HepG2 (cell line): ENCODE data around the gene VPS54. TPM values are rescaled to one million over a fixed set of nuclear protein-coding genes. Genes with fewer than 3 reads are reported as not detected.

Experiments used
- ATF1 ChIP-seq: IDR thresholded peaks from 2 replicates; pipeline ENCODE4 v1.6.1; 2016; ENCODE audit warnings: mild to moderate bottlenecking, control low read depth
- BATF2 ChIP-seq: sonication (generic); formaldehyde crosslinking; IDR thresholded peaks from 2 replicates; pipeline ENCODE4 v1.8.0; 2022; ENCODE audit warnings: mild to moderate bottlenecking, missing genetic modification reagents, moderate library complexity
- BRD4 ChIP-seq: sonication (generic); formaldehyde crosslinking; IDR thresholded peaks from 2 replicates; pipeline ENCODE4 v1.4.0; 2020; ENCODE audit warnings: missing genetic modification reagents
- EHMT2 ChIP-seq: fragments of 200-600 bp; sonication (generic); IDR thresholded peaks from 2 replicates; pipeline ENCODE4 v1.7.0; 2017; ENCODE audit warnings: antibody characterized with exemption, low read depth, low read length, borderline replicate concordance
- FOXC1 ChIP-seq: sonication (generic); formaldehyde crosslinking; IDR thresholded peaks from 2 replicates; pipeline ENCODE4 v1.8.0; 2022; ENCODE audit warnings: mild to moderate bottlenecking, missing genetic modification reagents, borderline replicate concordance
- GFI1 ChIP-seq: sonication (generic); formaldehyde crosslinking; IDR thresholded peaks from 2 replicates; pipeline ENCODE4 v1.5.0; 2020; ENCODE audit warnings: missing genetic modification reagents, mild to moderate bottlenecking, borderline replicate concordance
- IKZF4 ChIP-seq: sonication (generic); formaldehyde crosslinking; IDR thresholded peaks from 2 replicates; pipeline ENCODE4 v1.5.1; 2020; ENCODE audit warnings: borderline replicate concordance, mild to moderate bottlenecking, low read depth, missing genetic modification reagents; ENCODE audit errors: not compliant biosample characterization
- KMT2B ChIP-seq: IDR thresholded peaks from 2 replicates; pipeline ENCODE4 v1.6.1; 2016; ENCODE audit warnings: missing genetic modification reagents, missing compliant biosample characterization
- MED1 ChIP-seq: sonication (generic); formaldehyde crosslinking; IDR thresholded peaks from 2 replicates; pipeline ENCODE4 v1.4.0; 2020; ENCODE audit warnings: missing genetic modification reagents
- MIER2 ChIP-seq: IDR thresholded peaks from 2 replicates; pipeline ENCODE4 v1.6.1; 2016; ENCODE audit warnings: missing biosample characterization, missing genetic modification reagents
- REPIN1 ChIP-seq: sonication (generic); formaldehyde crosslinking; IDR thresholded peaks from 2 replicates; pipeline ENCODE4 v1.8.0; 2022; ENCODE audit warnings: missing genetic modification reagents, low read depth, mild to moderate bottlenecking, borderline replicate concordance
- SALL2 ChIP-seq: sonication (generic); formaldehyde crosslinking; IDR thresholded peaks from 2 replicates; pipeline ENCODE4 v1.8.1; 2023; ENCODE audit warnings: mild to moderate bottlenecking, missing genetic modification reagents, inconsistent platforms
- SNRNP70 ChIP-seq: fragments of 200-400 bp; formaldehyde crosslinking; IDR thresholded peaks from 2 replicates; pipeline ENCODE4 v1.6.1; 2017; ENCODE audit warnings: mild to moderate bottlenecking, low read depth, low read length, moderate library complexity
- XRCC5 ChIP-seq: fragments of 200-400 bp; formaldehyde crosslinking; optimal IDR thresholded peaks from 2 replicates; pipeline ENCODE3; 2017; ENCODE audit warnings: mild to moderate bottlenecking, low read length
- ZBTB26 ChIP-seq: IDR thresholded peaks from 2 replicates; pipeline ENCODE4 v1.6.1; 2016; ENCODE audit warnings: missing compliant biosample characterization, missing genetic modification reagents, borderline replicate concordance
- ZFP91 ChIP-seq: sonication (generic); formaldehyde crosslinking; IDR thresholded peaks from 2 replicates; pipeline ENCODE4 v1.9.0; 2022; ENCODE audit warnings: missing genetic modification reagents, mild to moderate bottlenecking, borderline replicate concordance
- ZNF431 ChIP-seq: sonication (generic); formaldehyde crosslinking; IDR thresholded peaks from 2 replicates; pipeline ENCODE4 v1.9.0; 2022; ENCODE audit warnings: missing genetic modification reagents, low read depth, mild to moderate bottlenecking, borderline replicate concordance
- ZNF710 ChIP-seq: sonication (generic); formaldehyde crosslinking; IDR thresholded peaks from 2 replicates; pipeline ENCODE4 v1.5.0; 2020; ENCODE audit warnings: mild to moderate bottlenecking, missing genetic modification reagents, borderline replicate concordance
- polyA plus RNA-seq, 8 experiments: library from polyadenylated mRNA; depleted of rRNA in 3 of 8; stranded (reverse) in 7 of 8; unstranded in 1 of 8; fragments of >200 nt; fragmentation: Illumina TruSeq in 4 of 8; extraction: Trizol in 4 of 8; gene quantifications; 2 replicates each; pipeline versions ENCODE4 v1.2.1 to v1.2.3, GENCODE V29; 2011 to 2016; ENCODE audit warnings: low read depth in 4 of 8, missing spikeins in 1 of 8, mixed read lengths in 1 of 8; ENCODE audit not compliant: insufficient read depth in 1 of 8
- total RNA-seq, 5 experiments: library from RNA; depleted of rRNA; stranded (reverse); fragments of >200 nt; fragmentation: Illumina TruSeq; extraction: Trizol; gene quantifications; 2 replicates each; pipeline ENCODE4 v1.2.3, GENCODE V29; 2016; ENCODE audit warnings: low read depth in 1 of 5
- TF ChIP-seq, protein P1 (sequence below): sonication (generic); formaldehyde crosslinking; conservative IDR thresholded peaks from 2 replicates; pipeline ENCODE4 v1.4.0; 2020; ENCODE audit warnings: missing genetic modification reagents
- TF ChIP-seq, protein P2 (sequence below): conservative IDR thresholded peaks from 2 replicates; pipeline ENCODE4 v1.6.1; 2018; ENCODE audit warnings: missing genetic modification reagents

VPS54 gene
- total and polyA plus RNA-seq, 2 of the 13 experiments (the other 11 are each of a cell fraction or from before 2014, with no cell fraction given): 64.7 to 77.5 TPM

GRCh38 chr2:64024259-64024949 is 5.2 kb upstream of the VPS54 start (continued):
- no peak for TF ChIP-seq SALL2 (CRISPR knock-in tag)
- TF ChIP-seq, protein P1, sequence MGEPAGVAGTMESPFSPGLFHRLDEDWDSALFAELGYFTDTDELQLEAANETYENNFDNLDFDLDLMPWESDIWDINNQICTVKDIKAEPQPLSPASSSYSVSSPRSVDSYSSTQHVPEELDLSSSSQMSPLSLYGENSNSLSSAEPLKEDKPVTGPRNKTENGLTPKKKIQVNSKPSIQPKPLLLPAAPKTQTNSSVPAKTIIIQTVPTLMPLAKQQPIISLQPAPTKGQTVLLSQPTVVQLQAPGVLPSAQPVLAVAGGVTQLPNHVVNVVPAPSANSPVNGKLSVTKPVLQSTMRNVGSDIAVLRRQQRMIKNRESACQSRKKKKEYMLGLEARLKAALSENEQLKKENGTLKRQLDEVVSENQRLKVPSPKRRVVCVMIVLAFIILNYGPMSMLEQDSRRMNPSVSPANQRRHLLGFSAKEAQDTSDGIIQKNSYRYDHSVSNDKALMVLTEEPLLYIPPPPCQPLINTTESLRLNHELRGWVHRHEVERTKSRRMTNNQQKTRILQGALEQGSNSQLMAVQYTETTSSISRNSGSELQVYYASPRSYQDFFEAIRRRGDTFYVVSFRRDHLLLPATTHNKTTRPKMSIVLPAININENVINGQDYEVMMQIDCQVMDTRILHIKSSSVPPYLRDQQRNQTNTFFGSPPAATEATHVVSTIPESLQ (CRISPR knock-in tag): no peak
- TF ChIP-seq ZFP91 (CRISPR knock-in tag): no peak
- TF ChIP-seq ZBTB26 (CRISPR knock-in tag): no peak
- no peak for TF ChIP-seq ZNF431 (CRISPR knock-in tag)
- peak; percentile 99 for TF ChIP-seq EHMT2
- TF ChIP-seq KMT2B (CRISPR knock-in tag): no peak
- TF ChIP-seq BATF2 (CRISPR knock-in tag): no peak
- no peak for TF ChIP-seq XRCC5
- TF ChIP-seq SNRNP70: no peak
- TF ChIP-seq MIER2 (CRISPR knock-in tag): no peak
- TF ChIP-seq REPIN1 (CRISPR knock-in tag): no peak; the same call in 1 of the 2 replicates
- TF ChIP-seq GFI1 (CRISPR knock-in tag): peak; percentile 61
- TF ChIP-seq, protein P2, sequence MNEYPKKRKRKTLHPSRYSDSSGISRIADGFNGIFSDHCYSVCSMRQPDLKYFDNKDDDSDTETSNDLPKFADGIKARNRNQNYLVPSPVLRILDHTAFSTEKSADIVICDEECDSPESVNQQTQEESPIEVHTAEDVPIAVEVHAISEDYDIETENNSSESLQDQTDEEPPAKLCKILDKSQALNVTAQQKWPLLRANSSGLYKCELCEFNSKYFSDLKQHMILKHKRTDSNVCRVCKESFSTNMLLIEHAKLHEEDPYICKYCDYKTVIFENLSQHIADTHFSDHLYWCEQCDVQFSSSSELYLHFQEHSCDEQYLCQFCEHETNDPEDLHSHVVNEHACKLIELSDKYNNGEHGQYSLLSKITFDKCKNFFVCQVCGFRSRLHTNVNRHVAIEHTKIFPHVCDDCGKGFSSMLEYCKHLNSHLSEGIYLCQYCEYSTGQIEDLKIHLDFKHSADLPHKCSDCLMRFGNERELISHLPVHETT (CRISPR knock-in tag): no peak
- TF ChIP-seq BRD4: no peak
- TF ChIP-seq FOXC1 (CRISPR knock-in tag): no peak
- no peak for TF ChIP-seq IKZF4 (CRISPR knock-in tag)
- peak; percentile 43; the same call in 1 of the 2 replicates for TF ChIP-seq ATF1
- peak; percentile 78; the same call in 1 of the 2 replicates for TF ChIP-seq ZNF710 (CRISPR knock-in tag)
- peak; percentile 86 for TF ChIP-seq MED1 (CRISPR knock-in tag)
